HG03521 (cell line): ENCODE data around the gene DYRK4.

ENCODE experiments used
- ATAC-seq: cut with Tn5 transposase; IDR thresholded peaks from one replicate; pipeline ENCODE4 v1.9.1; 2021; ENCODE audit warnings: mild to moderate bottlenecking, moderate library complexity; ENCODE audit not compliant: unreplicated experiment

Gene DYRK4

DNA sequence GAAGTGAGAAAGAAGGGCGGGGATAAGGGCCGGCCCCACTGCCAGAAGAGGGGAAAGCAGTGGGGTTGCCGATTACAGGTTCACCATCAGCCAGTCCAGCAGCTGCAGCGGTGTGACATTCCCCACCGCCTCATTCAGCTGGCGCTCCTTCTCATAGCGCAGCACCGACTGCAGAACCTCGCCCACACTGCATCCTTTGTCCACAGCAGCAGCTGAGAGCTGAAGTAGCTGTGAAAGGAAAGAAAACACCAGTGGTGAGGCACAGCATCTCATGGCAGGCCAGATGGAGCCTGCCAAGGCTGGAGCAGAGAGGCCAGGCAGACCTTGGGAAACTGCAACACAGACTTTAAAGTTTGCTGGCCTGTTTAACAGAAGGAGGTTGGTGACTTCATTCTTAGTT is 53.7 kb downstream of the DYRK4 start:
- ATAC-seq, result no peak

GRCh38 chr12:4621511-4621910 is 59.5 kb downstream of the DYRK4 start:
- no peak for ATAC-seq

DNA sequence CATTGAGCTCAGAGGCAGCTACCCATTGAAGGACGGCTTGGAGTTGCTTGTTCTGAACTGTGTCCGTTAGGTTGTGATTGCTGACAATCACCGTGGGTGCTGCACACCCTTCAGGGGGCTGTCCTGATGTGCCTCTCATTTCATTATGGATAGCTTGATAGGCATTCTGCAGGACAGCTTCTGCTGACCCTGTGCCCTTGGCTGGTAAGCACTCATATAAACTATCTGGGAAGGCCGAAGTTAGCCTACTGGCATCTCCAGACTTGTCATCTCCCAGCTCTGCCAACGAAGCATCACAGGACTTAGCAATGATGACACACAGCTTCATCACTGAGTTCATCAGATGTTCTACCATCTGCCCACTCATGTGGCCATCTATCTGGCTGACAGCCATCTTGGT is 64.5 kb downstream of the DYRK4 start:
- ATAC-seq, result no peak

GRCh38 chr12:4628406-4628805 is 66.4 kb downstream of the DYRK4 start:
- ATAC-seq, result no peak

DNA sequence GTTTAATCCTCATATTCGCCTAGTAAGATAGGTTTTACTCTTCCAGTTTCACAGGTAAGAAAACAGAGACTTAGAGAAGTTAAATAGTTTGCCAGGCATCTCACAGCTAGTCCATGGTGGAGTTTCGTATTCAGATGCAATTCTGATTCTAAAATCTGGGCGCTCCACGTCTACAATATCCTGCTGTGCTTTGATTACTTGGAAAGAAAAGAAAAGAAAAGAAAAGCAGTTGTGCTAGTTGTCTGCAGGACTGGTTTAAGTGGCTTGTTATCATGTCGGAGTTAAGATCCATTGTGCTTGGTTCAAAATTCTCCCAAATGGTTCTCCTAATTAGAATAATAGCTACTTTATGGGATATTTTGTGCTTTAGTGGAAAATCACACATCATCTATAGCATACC is 68.3 kb downstream of the DYRK4 start:
- ATAC-seq, result no peak

DNA sequence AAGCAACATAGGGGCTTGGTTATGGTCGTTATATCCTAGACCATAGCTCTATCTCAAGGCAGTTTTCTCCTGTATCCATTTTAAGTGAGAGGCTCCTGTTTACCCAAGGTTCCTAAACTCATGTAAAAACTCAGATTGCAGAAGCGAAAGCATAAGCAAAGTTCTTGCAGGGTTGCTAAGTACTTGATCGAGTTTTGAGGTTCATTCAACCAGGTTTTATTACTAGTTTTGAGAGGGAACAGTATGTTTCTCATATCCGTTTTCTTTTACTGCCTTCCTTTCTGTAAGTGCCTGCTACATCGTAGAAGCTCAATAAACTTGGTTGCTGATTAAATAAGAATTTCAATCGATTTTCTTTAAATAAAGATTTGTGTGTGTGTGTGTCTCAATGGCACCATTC is 81.7 kb downstream of the DYRK4 start:
- no peak for ATAC-seq

DNA sequence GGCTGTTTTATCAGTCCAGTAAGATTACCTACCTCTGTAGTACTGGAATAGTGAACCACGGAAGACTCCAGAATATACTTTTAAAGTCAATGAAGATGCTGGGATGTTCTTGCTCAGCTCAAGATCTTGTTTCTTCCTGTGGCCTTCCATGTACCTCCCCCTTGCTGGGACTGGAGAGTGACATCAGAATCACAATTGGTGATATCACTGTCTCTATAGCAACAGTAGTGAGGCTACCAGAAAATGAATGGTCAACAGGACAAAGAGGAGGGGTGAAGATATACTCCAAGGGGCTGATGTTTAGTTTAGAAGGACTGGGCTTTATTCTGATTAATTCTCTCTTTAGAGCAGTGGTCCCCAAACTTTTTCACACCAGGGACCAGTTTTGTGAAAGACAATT is 83.0 kb downstream of the DYRK4 start:
- no peak for ATAC-seq

DNA sequence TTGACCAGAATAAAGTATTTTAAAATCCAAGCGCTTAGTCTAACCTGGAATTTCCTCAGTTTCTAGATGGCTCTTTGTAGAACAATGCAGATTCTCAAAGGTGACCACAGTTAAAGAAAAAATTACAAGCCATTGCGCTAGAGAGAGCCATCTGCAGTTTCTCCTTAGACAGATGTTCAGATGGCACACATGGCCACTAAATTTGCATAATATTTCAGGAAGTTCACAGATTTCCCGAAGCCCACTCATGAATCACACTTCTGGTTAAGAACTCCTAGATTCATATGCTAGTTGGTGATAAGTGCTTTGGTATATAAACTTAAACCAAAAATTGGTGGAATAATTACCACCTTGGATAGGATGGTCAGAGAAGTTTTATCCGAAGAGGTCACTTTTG is 86.1 kb downstream of the DYRK4 start:
- ATAC-seq, result peak; percentile 32

- peak; percentile 82 for ATAC-seq
These were observed 86.7 kb downstream of the DYRK4 start, which contains the start of the genes AKAP3 and NDUFA9 for GRCh38 chr12:4648501-4649357. Gene AKAP3 (minus strand): TSS chr12:4649051. CDS start chr12:4638196, 10,855 bp downstream. Gene NDUFA9 (plus strand): TSS chr12:4649114. CDS start chr12:4649127, 13 bp downstream.

DNA sequence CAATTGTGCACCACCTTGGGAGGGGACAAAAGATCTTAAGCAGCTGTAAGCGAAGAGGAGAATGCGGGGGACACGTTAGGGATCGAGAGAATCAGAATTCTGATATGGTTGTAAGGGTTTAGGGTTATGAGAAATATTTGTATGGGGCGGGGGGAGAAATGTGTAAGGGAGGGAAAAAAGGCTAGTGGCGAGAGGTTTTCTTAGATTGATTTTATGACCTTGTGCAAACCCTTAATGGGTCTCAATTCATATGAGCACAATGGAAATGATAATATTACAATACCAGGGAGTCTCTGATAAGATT is 87.3 kb downstream of the DYRK4 start:
- no peak for ATAC-seq

DNA sequence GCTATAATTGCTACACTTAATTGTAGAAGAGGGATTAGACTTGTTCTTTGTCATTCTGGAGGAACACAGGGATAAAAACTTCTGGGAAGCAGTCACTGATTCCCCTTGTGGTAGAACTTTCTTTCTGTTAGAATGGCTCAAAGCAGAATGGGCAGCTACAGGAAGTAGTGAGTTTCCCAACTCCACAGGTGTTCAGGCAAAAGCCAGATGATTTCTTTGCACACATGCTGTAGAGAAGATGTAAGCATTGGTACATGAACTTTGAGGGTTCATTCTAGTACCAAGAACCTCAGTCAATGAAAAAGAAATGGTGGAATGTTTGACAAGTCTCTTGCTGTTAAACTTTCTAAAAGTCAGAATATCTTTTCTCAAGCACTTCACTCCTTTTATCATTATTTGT is 91.2 kb downstream of the DYRK4 start:
- no peak for ATAC-seq

DNA sequence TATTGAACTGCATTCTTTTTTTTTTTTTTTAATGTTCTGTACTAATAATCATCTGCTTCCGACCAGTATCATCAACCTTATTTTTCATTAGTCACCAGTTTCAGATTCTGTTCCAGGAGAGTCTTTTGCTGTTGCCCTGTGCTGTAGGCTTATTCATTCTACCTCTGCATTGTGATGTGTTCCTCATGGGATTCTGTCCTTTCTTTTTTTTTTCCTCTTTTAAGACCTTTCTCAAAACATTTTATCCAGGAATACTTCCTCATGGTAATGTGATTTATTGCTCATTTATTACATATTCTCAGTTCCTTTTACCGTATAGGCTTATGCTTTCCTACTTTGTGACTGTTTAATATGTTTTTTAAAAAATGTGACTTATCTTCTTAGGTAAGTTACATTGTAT is 91.7 kb downstream of the DYRK4 start:
- no peak for ATAC-seq
